SK-N-SH treated with all-trans-retinoic acid at 6 μM for 48 hours (cell line): Measurements from ENCODE around the gene SYNDIG1.

Source experiments
- OSR1 ChIP-seq: fragments of 250-450 bp; sonication (Bioruptor Pico); IDR thresholded peaks from 2 replicates; pipeline ENCODE4 v1.8.0; 2022; ENCODE audit warnings: moderate library complexity, mild to moderate bottlenecking, inconsistent platforms
- TF ChIP-seq, protein P1 (sequence below): fragments of 250-450 bp; sonication (Bioruptor Pico); IDR thresholded peaks from 2 replicates; pipeline ENCODE4 v1.5.1; 2020; ENCODE audit warnings: low read depth, mild to moderate bottlenecking, moderate library complexity

GRCh38 chr20:24521032-24521431 lies 51.6 kb downstream of the SYNDIG1 start:
- no peak for TF ChIP-seq OSR1 (CRISPR knock-in tag)
- TF ChIP-seq, protein P1, sequence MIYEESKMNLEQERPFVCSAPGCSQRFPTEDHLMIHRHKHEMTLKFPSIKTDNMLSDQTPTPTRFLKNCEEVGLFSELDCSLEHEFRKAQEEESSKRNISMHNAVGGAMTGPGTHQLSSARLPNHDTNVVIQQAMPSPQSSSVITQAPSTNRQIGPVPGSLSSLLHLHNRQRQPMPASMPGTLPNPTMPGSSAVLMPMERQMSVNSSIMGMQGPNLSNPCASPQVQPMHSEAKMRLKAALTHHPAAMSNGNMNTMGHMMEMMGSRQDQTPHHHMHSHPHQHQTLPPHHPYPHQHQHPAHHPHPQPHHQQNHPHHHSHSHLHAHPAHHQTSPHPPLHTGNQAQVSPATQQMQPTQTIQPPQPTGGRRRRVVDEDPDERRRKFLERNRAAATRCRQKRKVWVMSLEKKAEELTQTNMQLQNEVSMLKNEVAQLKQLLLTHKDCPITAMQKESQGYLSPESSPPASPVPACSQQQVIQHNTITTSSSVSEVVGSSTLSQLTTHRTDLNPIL (CRISPR knock-in tag): no peak
